ENCODE data around the gene AKT1S1. TPM values are rescaled to one million over a fixed set of nuclear protein-coding genes. Genes with fewer than 3 reads are reported as not detected.

AKT1S1 gene
- 10 to 100 TPM in 2 of 4 donors, 1 to 10 TPM in 2; 5.5 to 20.3 (median 9.1) TPM for total RNA-seq

DNA sequence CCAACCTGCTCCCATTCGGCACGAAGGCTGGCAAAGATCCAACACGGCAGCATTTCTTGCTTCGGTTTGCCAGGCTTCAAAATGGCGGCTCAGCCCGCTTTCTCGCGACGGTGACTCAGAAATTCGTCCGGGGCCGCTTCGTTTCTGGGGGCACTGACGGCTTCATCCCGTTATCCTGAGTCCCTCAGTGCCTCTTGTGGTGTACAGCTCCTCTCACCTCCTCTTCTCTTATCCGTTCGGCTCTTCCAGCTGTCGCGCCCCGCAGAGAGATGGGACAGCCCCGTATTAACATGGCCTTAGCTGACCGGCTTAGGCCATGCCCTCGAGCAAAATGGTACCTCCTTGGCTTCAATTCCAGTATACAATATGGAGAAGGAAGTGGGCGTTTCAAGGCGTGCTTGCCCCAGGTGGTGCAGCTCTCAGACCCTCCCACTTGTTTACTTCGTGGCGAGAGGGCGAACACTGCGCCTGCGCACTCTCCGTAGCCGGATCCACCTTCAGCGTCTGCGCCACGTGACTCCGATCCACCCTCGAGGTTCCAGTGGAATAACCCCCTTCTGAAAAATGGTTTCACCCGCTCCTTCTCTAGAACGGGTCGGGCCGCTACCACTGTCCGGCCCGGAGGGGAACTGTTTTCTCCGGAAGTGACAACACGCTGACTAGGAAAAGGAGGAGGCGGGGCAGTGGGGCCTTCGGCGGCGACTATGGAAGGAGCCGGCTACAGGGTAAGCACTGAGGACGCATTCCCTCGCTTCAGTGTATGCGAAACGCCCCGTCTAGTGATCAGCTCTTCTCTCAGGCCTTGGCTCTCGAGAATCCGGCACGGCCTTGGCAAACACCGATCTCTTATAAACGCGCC, at the start of gene AKT1S1, which contains the start of gene TBC1D17:
Gene AKT1S1 (minus strand): TSS at position 336 of the 859 bp plus-strand sequence. CDS start 4,060 bp downstream, outside the sequence.
Gene TBC1D17 (plus strand): TSS at position 683 of the 859 bp plus-strand sequence. CDS start 22 bp downstream, at position 705.
- no peak for TF ChIP-seq CTCF (IDR thresholded peaks at IDR 0.05; ENCODE audit: low read depth)

DNA sequence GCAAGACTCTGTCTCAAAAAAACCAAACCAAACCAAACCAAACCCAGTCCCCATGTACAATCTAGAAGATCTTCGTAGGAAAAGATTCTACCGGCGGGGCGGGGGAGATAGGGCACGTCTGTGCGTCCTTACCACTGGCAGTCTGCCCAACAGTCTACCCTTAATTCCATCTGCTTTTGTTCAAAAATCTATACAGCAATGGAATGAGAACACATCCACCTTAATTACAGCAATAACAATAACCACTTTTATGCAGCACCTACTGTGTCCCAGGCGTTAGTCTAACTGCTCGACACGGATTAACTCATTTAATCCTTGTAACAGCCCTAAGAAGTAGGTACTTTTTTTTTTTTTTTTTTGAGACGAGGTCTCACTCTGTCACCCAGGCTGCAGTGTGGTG, 49.4 kb upstream of the AKT1S1 start:
- TF ChIP-seq CTCF (IDR thresholded peaks at IDR 0.05; ENCODE audit: low read depth), result no peak

GRCh38 chr19:49925486-49925885, 48.3 kb upstream of the AKT1S1 start:
- TF ChIP-seq CTCF (IDR thresholded peaks at IDR 0.05; ENCODE audit: low read depth), result no peak

DNA sequence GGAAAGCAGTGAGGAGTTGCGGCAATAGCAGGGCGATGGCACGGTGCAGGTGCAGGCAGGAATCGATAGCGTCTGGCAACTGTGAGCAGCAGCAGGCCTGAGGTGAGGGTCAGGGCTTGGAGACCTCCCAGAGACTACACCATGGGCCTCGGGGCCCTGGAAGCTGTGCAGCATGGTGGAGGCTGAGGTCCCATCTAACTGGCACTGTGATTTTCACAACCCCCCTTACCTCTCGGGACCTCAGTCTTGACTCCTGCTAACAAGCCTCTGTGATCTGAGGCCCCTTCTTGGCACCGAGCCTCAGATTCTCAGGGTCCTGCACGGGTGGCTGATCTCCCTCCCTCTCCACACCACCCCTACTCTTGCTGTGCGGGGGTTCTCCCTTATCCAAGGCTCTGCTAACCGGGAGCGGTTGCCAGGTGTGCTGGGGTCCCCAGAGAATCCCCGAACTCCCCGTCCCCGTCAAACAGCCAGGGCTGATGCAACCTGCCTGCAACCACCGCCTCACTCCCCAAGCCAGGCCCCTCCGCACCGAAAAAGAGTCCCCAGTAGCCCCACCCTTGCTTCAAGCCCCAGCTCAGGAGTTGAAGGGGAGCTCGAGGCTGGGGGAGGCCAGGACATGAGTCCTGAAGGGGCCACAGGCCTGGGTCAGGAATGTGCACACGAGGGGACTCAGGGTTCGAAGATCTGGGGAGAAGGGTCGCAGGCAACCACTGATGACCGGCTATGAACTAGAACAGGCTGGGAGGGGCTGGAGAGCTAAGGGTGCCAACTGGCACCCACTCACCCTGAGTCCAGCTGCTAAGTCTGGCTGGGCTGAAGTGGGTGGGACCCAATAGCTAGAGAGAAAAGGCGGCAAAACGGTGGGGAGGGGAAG, 47.1 kb upstream of the AKT1S1 start:
- no peak for TF ChIP-seq CTCF (IDR thresholded peaks at IDR 0.05; ENCODE audit: low read depth)

- TF ChIP-seq CTCF (IDR thresholded peaks at IDR 0.05; ENCODE audit: low read depth), result no peak
Measured at GRCh38 chr19:49923055-49924003, 46.2 kb upstream of the AKT1S1 start.

DNA sequence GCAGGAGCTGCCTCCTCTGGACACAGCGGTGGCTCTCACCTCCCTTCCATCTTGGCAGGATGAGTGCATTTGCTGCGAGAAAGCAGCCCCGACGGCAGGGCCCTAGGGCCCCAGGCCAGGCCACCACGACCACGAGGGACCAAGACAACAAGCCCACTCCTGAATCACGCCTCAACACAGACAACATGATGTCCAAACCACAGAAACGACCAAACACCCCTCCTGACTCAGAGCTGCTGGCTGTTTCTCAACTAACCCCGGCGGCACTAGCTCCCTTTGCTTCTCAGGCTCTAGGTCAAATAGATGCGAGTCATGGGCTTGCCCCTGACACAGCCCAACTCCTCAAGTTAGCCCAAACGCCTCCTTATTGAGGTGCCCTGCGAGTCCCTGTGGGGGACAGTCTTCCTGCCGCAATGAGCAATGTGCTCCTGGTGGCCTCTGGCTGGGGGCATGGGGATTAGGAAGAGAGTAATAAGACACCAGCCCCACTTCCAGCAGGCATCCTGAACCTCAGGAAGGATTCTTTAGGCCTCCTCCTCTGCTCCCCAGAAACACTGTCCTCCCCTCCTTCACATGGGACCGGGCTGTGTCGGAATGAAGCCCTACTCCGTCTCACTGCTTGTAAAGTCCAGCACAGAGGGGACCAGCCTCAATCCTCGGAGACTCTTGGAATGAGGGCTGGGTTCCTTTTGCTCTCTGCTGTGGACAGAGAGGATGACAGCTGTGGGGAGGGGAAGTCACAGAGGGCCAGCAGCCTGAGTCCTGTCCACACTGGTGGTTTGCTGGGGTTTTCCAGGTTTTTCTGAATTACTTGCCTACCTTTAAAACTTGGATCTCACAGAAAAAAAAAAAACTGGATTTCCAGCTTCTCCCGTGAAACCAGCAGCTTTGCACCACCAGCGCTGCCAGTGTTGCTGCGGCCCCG, 45.0 kb upstream of the AKT1S1 start:
- no peak for TF ChIP-seq CTCF (IDR thresholded peaks at IDR 0.05; ENCODE audit: low read depth)
